ENCODE data around the gene MYO10. TPM values are rescaled to one million over a fixed set of nuclear protein-coding genes. Genes with fewer than 3 reads are reported as not detected.

Gene MYO10
- polyA plus RNA-seq, 3 donors, result 0.23 to 1.1 (median 0.35) TPM

GRCh38 chr5:16773991-16774390 is 162.1 kb downstream of the MYO10 start:
- 100% methylated on average over 2 of the region's 3 CpGs for WGBS (ENCODE audit: insufficient coverage)
- DNase-seq, result no peak
- H3K4me1 ChIP-seq (ENCODE audit: control insufficient read depth in 1 of 2, insufficient read depth in 2 of 2, low read length in 2 of 2), result no peaks in the 10 kb centered on the region
- H3K36me3 ChIP-seq (replicated peaks in 1 of 2; ENCODE audit: control insufficient read depth in 1 of 2, insufficient read depth in 2 of 2, low read length in 2 of 2), result no peaks in the 10 kb centered on the region
- no peaks in the 10 kb centered on the region for H3K9me3 ChIP-seq (replicated peaks in 1 of 2; ENCODE audit: control insufficient read depth in 1 of 2, insufficient read depth in 1 of 2, low read length in 2 of 2)
- H3K36me3 Mint-ChIP-seq, result peaks cover 0 to 7% of the 10 kb centered on the region in 2 donors
- H3K27ac ChIP-seq (ENCODE audit: low read depth in 1 of 2, low read length in 2 of 2), result no peak overlapping the region
- peaks cover 2% of the 10 kb centered on the region for H3K4me1 Mint-ChIP-seq
- H3K27ac Mint-ChIP-seq, result no peak overlapping the region
- no peaks in the 10 kb centered on the region for H3K27me3 Mint-ChIP-seq (ENCODE audit: low read depth in 3 of 3)
- H3K4me3 ChIP-seq (replicated peaks in 1 of 3; ENCODE audit: low read depth in 2 of 3, low read length in 3 of 3), result no peak overlapping the region
- peaks cover 0 to 2% (median 0%) of the 10 kb centered on the region in 7 donors for H3K9me3 Mint-ChIP-seq
- H3K27me3 ChIP-seq (ENCODE audit: control insufficient read depth in 2 of 2, insufficient read depth in 2 of 2, low read length in 2 of 2), result no peaks in the 10 kb centered on the region
- no peaks in the 10 kb centered on the region for H3K79me2 ChIP-seq (ENCODE audit: insufficient read depth, low read length)
- no peak overlapping the region for H3K4me3 Mint-ChIP-seq
- H2AFZ ChIP-seq (ENCODE audit: insufficient read depth, low read depth, low read length, poor library complexity, severe bottlenecking), result no peak overlapping the region
- no peak overlapping the region for H3K4me2 ChIP-seq (replicated peaks; ENCODE audit: extremely low read depth, low read length, poor library complexity, severe bottlenecking)
- H4K20me1 ChIP-seq (ENCODE audit: insufficient read depth, low read length), result no peaks in the 10 kb centered on the region
- TF ChIP-seq, protein P1, sequence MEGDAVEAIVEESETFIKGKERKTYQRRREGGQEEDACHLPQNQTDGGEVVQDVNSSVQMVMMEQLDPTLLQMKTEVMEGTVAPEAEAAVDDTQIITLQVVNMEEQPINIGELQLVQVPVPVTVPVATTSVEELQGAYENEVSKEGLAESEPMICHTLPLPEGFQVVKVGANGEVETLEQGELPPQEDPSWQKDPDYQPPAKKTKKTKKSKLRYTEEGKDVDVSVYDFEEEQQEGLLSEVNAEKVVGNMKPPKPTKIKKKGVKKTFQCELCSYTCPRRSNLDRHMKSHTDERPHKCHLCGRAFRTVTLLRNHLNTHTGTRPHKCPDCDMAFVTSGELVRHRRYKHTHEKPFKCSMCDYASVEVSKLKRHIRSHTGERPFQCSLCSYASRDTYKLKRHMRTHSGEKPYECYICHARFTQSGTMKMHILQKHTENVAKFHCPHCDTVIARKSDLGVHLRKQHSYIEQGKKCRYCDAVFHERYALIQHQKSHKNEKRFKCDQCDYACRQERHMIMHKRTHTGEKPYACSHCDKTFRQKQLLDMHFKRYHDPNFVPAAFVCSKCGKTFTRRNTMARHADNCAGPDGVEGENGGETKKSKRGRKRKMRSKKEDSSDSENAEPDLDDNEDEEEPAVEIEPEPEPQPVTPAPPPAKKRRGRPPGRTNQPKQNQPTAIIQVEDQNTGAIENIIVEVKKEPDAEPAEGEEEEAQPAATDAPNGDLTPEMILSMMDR (IDR thresholded peaks at IDR 0.05), result no peak
- no peak overlapping the region for H3K9ac ChIP-seq (ENCODE audit: insufficient read depth, low read length, poor library complexity, severe bottlenecking)
- intact Hi-C loops (cut with micrococcal nuclease), result no loop called here

- Mint-ChIP-seq H3K27ac (no peak overlapping the region), H3K4me3 (no peak overlapping the region), H3K27me3 (ENCODE audit: low read depth in 3 of 3) (no peaks in the 10 kb centered on the region), H3K36me3 (no peaks in the 10 kb centered on the region), H3K4me1 (no peaks in the 10 kb centered on the region), H3K9me3 (no peaks in the 10 kb centered on the region)
- no peaks in the 10 kb centered on the region for H3K36me3 ChIP-seq (replicated peaks in 1 of 2; ENCODE audit: control insufficient read depth in 1 of 2, insufficient read depth in 2 of 2, low read length in 2 of 2)
- no peaks in the 10 kb centered on the region for H4K20me1 ChIP-seq (ENCODE audit: insufficient read depth, low read length)
- no CpG with 5 or more reads among the region's 3 CpGs for WGBS (ENCODE audit: insufficient coverage)
- no peak overlapping the region for H2AFZ ChIP-seq (ENCODE audit: insufficient read depth, low read depth, low read length, poor library complexity, severe bottlenecking)
- no peaks in the 10 kb centered on the region for H3K79me2 ChIP-seq (ENCODE audit: insufficient read depth, low read length)
- H3K27ac ChIP-seq (ENCODE audit: low read depth in 1 of 2, low read length in 2 of 2), result no peak overlapping the region
- intact Hi-C loops (cut with micrococcal nuclease), result no loop called here
- no peak for DNase-seq
- no peaks in the 10 kb centered on the region for H3K27me3 ChIP-seq (ENCODE audit: control insufficient read depth in 2 of 2, insufficient read depth in 2 of 2, low read length in 2 of 2)
- H3K4me3 ChIP-seq (replicated peaks in 1 of 3; ENCODE audit: low read depth in 2 of 3, low read length in 3 of 3), result no peak overlapping the region
- H3K4me2 ChIP-seq (replicated peaks; ENCODE audit: extremely low read depth, low read length, poor library complexity, severe bottlenecking), result no peak overlapping the region
- no peaks in the 10 kb centered on the region for H3K9me3 ChIP-seq (replicated peaks in 1 of 2; ENCODE audit: control insufficient read depth in 1 of 2, insufficient read depth in 1 of 2, low read length in 2 of 2)
- TF ChIP-seq, protein P1 (IDR thresholded peaks at IDR 0.05), result no peak
- no peak overlapping the region for H3K9ac ChIP-seq (ENCODE audit: insufficient read depth, low read length, poor library complexity, severe bottlenecking)
- H3K4me1 ChIP-seq (ENCODE audit: control insufficient read depth in 1 of 2, insufficient read depth in 2 of 2, low read length in 2 of 2), result no peaks in the 10 kb centered on the region
Measured at GRCh38 chr5:16772556-16772955, 163.5 kb downstream of the MYO10 start.
